Retinal pigment epithelial cell (primary cell): ENCODE results near the gene TPCN1.

ENCODE experiments used
- DNase-seq: peaks from one replicate; pipeline ENCODE4 v3.0.0-alpha.2; 2010; ENCODE audit warnings: low read depth
- H3K4me3 ChIP-seq: 2 replicates; pipeline ENCODE4 v1.5.1; 2011; ENCODE audit warnings: mild to moderate bottlenecking, low read length, control low read depth, moderate library complexity
- CTCF ChIP-seq: conservative IDR thresholded peaks from 2 replicates; pipeline ENCODE4 v1.5.1; 2011; ENCODE audit warnings: low read depth, low read length, control low read depth, inconsistent platforms

The TPCN1 gene

GRCh38 chr12:113295886-113296556, 74.8 kb downstream of the TPCN1 start:
- no peak for TF ChIP-seq CTCF
- H3K4me3 ChIP-seq = no peak overlapping the region
- no peak for DNase-seq

GRCh38 chr12:113296557-113297213, 75.4 kb downstream of the TPCN1 start:
- no peak for DNase-seq
- TF ChIP-seq CTCF = no peak

GRCh38 chr12:113297214-113297587, 75.9 kb downstream of the TPCN1 start:
- no peak for DNase-seq
- TF ChIP-seq CTCF = no peak
- no peak overlapping the region for H3K4me3 ChIP-seq

More at GRCh38 chr12:113296557-113297213, 75.4 kb downstream of the TPCN1 start:
- no peak overlapping the region for H3K4me3 ChIP-seq

- no peak overlapping the region for H3K4me3 ChIP-seq
- TF ChIP-seq CTCF = no peak
- no peak for DNase-seq
Measured at GRCh38 chr12:113297621-113298471, 76.6 kb downstream of the TPCN1 start.

GRCh38 chr12:113298472-113298817, 77.2 kb downstream of the TPCN1 start:
- no peak overlapping the region for H3K4me3 ChIP-seq
- no peak for TF ChIP-seq CTCF
- DNase-seq = no peak

- DNase-seq = no peak
- TF ChIP-seq CTCF = no peak
Measured at GRCh38 chr12:113298861-113299545, 77.7 kb downstream of the TPCN1 start.

More at GRCh38 chr12:113298861-113299545, 77.7 kb downstream of the TPCN1 start:
- H3K4me3 ChIP-seq = no peak overlapping the region
